ENCODE data around the gene ALB.

ALB gene

GRCh38 chr4:73451981-73452747, 48.1 kb downstream of the ALB start:
- DNase-seq (ENCODE audit: low read depth) = no peak

- no peak for DNase-seq (ENCODE audit: low read depth)
Observed at GRCh38 chr4:73452953-73453700, 49.0 kb downstream of the ALB start.

DNA sequence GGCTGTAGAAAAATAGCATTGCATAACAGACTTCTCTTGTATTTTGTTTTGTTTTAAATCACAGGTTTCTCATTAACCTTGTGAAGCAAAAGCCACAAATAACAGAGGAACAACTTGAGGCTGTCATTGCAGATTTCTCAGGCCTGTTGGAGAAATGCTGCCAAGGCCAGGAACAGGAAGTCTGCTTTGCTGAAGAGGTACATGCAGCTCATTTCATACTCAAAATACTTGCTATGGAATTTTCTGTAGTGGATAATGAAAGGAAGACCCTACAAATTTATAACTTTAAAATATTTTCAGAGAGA, 49.6 kb downstream of the ALB start:
- no peak for DNase-seq (ENCODE audit: low read depth)

GRCh38 chr4:73454920-73455319, 50.8 kb downstream of the ALB start:
- no peak for DNase-seq (ENCODE audit: low read depth)

GRCh38 chr4:73456177-73457022, 52.3 kb downstream of the ALB start:
- no peak for DNase-seq (ENCODE audit: low read depth)

DNA sequence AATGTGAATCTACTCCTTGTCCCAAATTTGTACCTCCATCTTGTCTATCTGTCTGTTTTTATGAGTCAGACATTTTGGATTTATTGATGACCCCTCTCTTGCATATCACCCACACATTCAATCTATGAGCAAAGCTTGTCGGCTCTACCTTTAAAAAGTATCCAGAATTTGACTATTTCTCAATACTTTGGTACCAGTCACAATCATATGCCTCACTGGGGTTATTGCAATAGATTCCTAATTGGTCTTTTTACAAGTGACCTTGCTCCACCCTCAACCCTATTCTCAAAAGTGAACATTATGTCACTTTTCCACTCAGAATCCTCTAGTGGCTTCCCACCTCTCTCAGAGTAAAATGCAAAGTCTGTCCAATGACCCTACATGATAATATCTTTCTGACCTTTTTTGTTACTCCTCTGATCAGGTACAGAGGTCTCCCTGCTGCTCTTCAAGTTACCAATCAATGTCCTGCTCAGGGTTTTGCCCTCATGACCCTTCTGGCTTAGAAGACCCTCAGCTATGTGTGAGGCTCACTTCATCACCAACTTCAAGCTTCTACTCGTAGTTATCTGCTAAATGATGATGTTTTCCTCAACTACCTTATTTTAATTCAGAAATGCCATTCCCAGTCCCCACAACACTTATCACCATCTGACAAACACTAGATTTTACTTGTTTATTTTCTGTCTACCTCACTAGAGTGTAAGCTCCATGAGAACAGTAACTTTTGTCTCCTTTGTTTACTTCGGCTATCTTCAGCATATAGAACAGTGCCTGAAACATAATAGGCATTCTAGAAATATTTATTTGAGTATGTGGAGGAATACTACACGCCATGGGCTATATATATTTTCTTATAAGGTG, 54.3 kb downstream of the ALB start:
- no peak for DNase-seq (ENCODE audit: low read depth)

DNA sequence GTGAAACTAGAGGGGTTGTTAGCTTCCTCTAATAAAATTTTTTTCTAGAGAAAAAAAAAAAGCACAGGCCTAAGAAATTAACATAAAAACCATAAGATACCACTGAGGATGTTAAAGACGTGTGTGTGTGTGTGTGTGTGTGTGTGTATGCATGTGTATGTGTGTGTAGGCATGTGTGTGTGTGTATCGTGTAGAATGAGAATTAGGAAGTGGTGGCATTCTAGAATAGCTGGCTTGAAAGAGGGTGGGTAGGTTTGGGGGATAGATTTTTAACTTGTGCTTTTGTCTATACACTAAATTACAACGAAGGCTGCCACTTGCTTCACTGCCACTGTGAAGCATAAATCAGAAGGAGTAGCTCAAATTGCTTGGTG, 54.9 kb downstream of the ALB start:
- no peak for DNase-seq (ENCODE audit: low read depth)

DNA sequence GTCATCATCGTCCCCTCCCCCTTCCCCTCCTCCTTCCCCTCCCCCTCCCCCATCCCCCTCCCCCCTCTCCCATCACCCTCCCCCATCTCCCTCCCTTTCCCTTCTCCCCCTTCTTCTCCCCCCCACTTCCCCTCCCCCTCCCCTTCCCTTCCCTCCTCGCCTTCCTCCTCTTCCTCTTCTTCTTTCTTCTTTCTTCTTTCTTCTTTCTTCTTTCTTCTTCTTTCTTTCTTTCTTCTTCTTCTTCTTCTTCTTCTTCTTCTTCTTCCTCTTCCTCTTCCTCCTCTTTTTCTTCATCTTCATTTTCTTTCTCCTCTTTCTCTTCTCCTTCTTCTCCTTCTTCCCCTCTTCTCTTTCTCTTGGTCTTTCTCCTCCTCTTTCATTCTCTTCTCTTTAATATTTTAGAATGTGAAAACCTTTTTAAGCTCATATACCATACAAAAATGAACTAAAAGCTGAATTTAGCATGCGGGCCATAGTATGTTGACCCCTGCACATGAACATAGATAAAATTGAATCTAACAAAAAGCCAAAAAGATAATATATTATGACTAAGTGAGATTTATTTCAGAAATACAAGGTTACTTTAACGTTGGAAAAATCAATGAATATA, 56.9 kb downstream of the ALB start:
- DNase-seq (ENCODE audit: low read depth) = no peak

DNA sequence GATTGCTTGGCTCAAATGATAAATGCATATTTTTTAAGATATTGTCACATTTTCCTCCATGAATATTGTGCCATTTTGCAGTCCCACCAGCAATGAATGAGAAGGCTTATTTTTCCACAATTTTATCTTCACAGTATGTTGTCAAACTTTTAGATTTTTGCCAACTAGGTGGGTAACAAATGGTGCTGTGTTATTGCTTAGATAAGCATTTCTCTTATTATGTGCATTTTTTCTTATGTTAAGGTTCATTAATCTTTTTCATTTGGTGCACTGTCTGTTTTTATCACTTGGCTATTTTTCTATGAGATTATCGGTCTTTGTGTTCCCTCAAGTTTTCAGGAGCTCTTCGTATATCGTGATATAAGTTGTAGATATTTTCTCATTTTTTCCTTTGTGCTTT, 64.1 kb downstream of the ALB start:
- DNase-seq (ENCODE audit: low read depth) = no peak

- no peak for DNase-seq (ENCODE audit: low read depth)
Observed at GRCh38 chr4:73470728-73471127, 66.6 kb downstream of the ALB start.

Data from HS-5 (cell line).